Fibroblast of lung (primary cell): ENCODE results near the gene ACTG1.

ENCODE experiments used
- CTCF ChIP-seq, 2 donors: IDR thresholded peaks in 1 of 2; conservative IDR thresholded peaks in 1 of 2; 1 replicate in 1 of 2; 2 replicates in 1 of 2; pipeline ENCODE4 v1.5.1; 2011 to 2012; ENCODE audit warnings: low read length in 2 of 2, control low read depth in 1 of 2, inconsistent platforms in 1 of 2, low read depth in 1 of 2, mild to moderate bottlenecking in 1 of 2
- EZH2 ChIP-seq: IDR thresholded peaks from 2 replicates; pipeline ENCODE4 v1.5.1; 2012; ENCODE audit warnings: low read length, control low read depth, mild to moderate bottlenecking; ENCODE audit errors: missing control alignments

- TF ChIP-seq CTCF (conservative IDR thresholded peaks at IDR 0.05 in 1 of 2, IDR thresholded peaks at IDR 0.05 in 1 of 2; ENCODE audit: low read depth in 1 of 2, low read length in 2 of 2) (peak; percentile 41 to 75), EZH2 (no peak)
Observed at GRCh38 chr17:81484195-81484979, 28.2 kb downstream of the ACTG1 start.
